Karpas-422 (cell line): ENCODE data around the gene TEX10. TPM values are rescaled to one million over a fixed set of nuclear protein-coding genes. Genes with fewer than 3 reads are reported as not detected.

Source experiments
- DNase-seq: peaks from one replicate; pipeline ENCODE4 v3.0.0-alpha.2; 2015
- H2AFZ ChIP-seq: fragments of 200-600 bp; sonication (generic); 2 replicates; pipeline ENCODE4 v1.6.1; 2014; ENCODE audit warnings: antibody characterized with exemption, low read length, mixed read lengths
- H3K27ac ChIP-seq: fragments of 200-600 bp; sonication (generic); 2 replicates; pipeline ENCODE4 v1.5.1; 2014; ENCODE audit warnings: mild to moderate bottlenecking, low read length, moderate library complexity
- H3K27me3 ChIP-seq: fragments of 200-600 bp; sonication (generic); 2 replicates; pipeline ENCODE4 v1.6.1; 2014; ENCODE audit warnings: low read length, mixed read lengths
- H3K36me3 ChIP-seq: fragments of 200-600 bp; sonication (generic); 2 replicates; pipeline ENCODE4 v1.6.1; 2014; ENCODE audit warnings: low read length, mixed read lengths; ENCODE audit not compliant: insufficient read depth
- H3K4me1 ChIP-seq: fragments of 200-600 bp; sonication (generic); 2 replicates; pipeline ENCODE4 v1.6.1; 2014; ENCODE audit warnings: mild to moderate bottlenecking, low read length, mixed read lengths
- H3K4me2 ChIP-seq: fragments of 200-600 bp; sonication (generic); 2 replicates; pipeline ENCODE4 v1.6.1; 2014; ENCODE audit warnings: low read length, low read depth, mild to moderate bottlenecking; ENCODE audit not compliant: poor library complexity, severe bottlenecking
- H3K4me3 ChIP-seq: fragments of 200-600 bp; sonication (generic); 2 replicates; pipeline ENCODE4 v1.5.1; 2014; ENCODE audit warnings: mild to moderate bottlenecking, antibody characterized with exemption, low read length, mixed read lengths
- H3K79me2 ChIP-seq: fragments of 200-600 bp; sonication (generic); 2 replicates; pipeline ENCODE4 v1.6.1; 2014; ENCODE audit warnings: mild to moderate bottlenecking, low read length, mixed read lengths
- H3K9ac ChIP-seq: fragments of 200-600 bp; sonication (generic); 2 replicates; pipeline ENCODE4 v1.6.0; 2014; ENCODE audit warnings: low read length
- H3K9me2 ChIP-seq: fragments of 200-600 bp; sonication (generic), shearing (Covaris generic); replicated peaks from 2 replicates; pipeline ENCODE4 v1.6.0; 2014; ENCODE audit warnings: mild to moderate bottlenecking, low read length, moderate library complexity; ENCODE audit not compliant: insufficient read depth
- H3K9me3 ChIP-seq: fragments of 300-700, 200-600 bp; sonication (generic); 2 replicates; pipeline ENCODE4 v1.6.1; 2014; ENCODE audit warnings: low read length, mixed read lengths
- H4K20me1 ChIP-seq: fragments of 200-600 bp; sonication (generic); 2 replicates; pipeline ENCODE4 v1.6.1; 2014; ENCODE audit warnings: mild to moderate bottlenecking, antibody characterized with exemption, low read length, low read depth; ENCODE audit not compliant: insufficient read depth
- total RNA-seq: library from RNA; depleted of rRNA; stranded (reverse); fragments of >200 nt; shearing (Covaris generic); gene quantifications from 2 replicates; pipeline ENCODE4 v1.2.3, GENCODE V29; 2014; ENCODE audit warnings: low replicate concordance; rRNA removed

Gene TEX10
- total RNA-seq, 1 experiment from 2014 or later, result 73.7 TPM

GRCh38 chr9:100281066-100281465 lies 71.7 kb downstream of the TEX10 start:
- H2AFZ ChIP-seq, result no peak overlapping the region

GRCh38 chr9:100277166-100277979 lies 75.4 kb downstream of the TEX10 start:
- Histone ChIP-seq H3K79me2 (no peaks in the 10 kb centered on the region), H3K27ac (no peak overlapping the region), H3K9me3 (no peaks in the 10 kb centered on the region), H3K4me2 (no peak overlapping the region), H3K9me2 (no peaks in the 10 kb centered on the region), H3K4me3 (no peak overlapping the region), H3K4me1 (0 out of 2 replicates have a peak, but pooled peaks cover 3% of the 10 kb centered on the region), H3K9ac (no peak overlapping the region), H3K36me3 (peaks cover 3% of the 10 kb centered on the region; the same call in 1 of the 2 replicates), H3K27me3 (no peaks in the 10 kb centered on the region), H2AFZ (no peak overlapping the region), H4K20me1 (no peaks in the 10 kb centered on the region)
- no peak for DNase-seq

More at GRCh38 chr9:100281066-100281465, 71.7 kb downstream of the TEX10 start:
- H3K27me3 ChIP-seq, result no peaks in the 10 kb centered on the region
- H3K9ac ChIP-seq, result no peak overlapping the region
- H3K36me3 ChIP-seq, result no peaks in the 10 kb centered on the region; the same call in 1 of the 2 replicates
- no peak overlapping the region for H3K27ac ChIP-seq
- H4K20me1 ChIP-seq, result no peaks in the 10 kb centered on the region
- H3K4me2 ChIP-seq, result no peak overlapping the region
- H3K9me3 ChIP-seq, result no peaks in the 10 kb centered on the region
- H3K4me3 ChIP-seq, result no peak overlapping the region
- no peaks in the 10 kb centered on the region for H3K9me2 ChIP-seq
- H3K4me1 ChIP-seq, result 0 out of 2 replicates have a peak, but pooled peaks cover 1% of the 10 kb centered on the region
- DNase-seq, result no peak
- H3K79me2 ChIP-seq, result no peaks in the 10 kb centered on the region

- DNase-seq, result no peak
- no peaks in the 10 kb centered on the region for H3K79me2 ChIP-seq
- peaks cover 4% of the 10 kb centered on the region; the same call in 1 of the 2 replicates for H3K36me3 ChIP-seq
- peaks cover 2% of the 10 kb centered on the region; the same call in 1 of the 2 replicates for H3K4me1 ChIP-seq
- no peaks in the 10 kb centered on the region for H3K9me3 ChIP-seq
- no peaks in the 10 kb centered on the region for H3K27me3 ChIP-seq
- H3K4me3 ChIP-seq, result no peak overlapping the region
- H3K9me2 ChIP-seq, result no peaks in the 10 kb centered on the region
- H3K9ac ChIP-seq, result no peak overlapping the region
- H4K20me1 ChIP-seq, result no peaks in the 10 kb centered on the region
- no peak overlapping the region for H2AFZ ChIP-seq
- H3K27ac ChIP-seq, result no peak overlapping the region
- no peak overlapping the region for H3K4me2 ChIP-seq
Observed at GRCh38 chr9:100269656-100270055, 83.1 kb downstream of the TEX10 start.

GRCh38 chr9:100268271-100268670 lies 84.5 kb downstream of the TEX10 start:
- no peak overlapping the region for H3K9ac ChIP-seq
- no peaks in the 10 kb centered on the region for H3K9me3 ChIP-seq
- H3K27me3 ChIP-seq, result no peaks in the 10 kb centered on the region
- H3K4me2 ChIP-seq, result no peak overlapping the region
- no peaks in the 10 kb centered on the region for H3K79me2 ChIP-seq
- peaks cover 4% of the 10 kb centered on the region; the same call in 1 of the 2 replicates for H3K36me3 ChIP-seq
- peaks cover 2% of the 10 kb centered on the region; the same call in 1 of the 2 replicates for H3K4me1 ChIP-seq
- H3K4me3 ChIP-seq, result no peak overlapping the region
- H4K20me1 ChIP-seq, result no peaks in the 10 kb centered on the region
- no peak overlapping the region for H2AFZ ChIP-seq
- no peak for DNase-seq
- H3K9me2 ChIP-seq, result no peaks in the 10 kb centered on the region
- H3K27ac ChIP-seq, result no peak overlapping the region

GRCh38 chr9:100267211-100267610 lies 85.5 kb downstream of the TEX10 start:
- Histone ChIP-seq H3K27me3 (no peaks in the 10 kb centered on the region), H3K9me2 (no peaks in the 10 kb centered on the region), H3K36me3 (peaks cover 4% of the 10 kb centered on the region; the same call in 1 of the 2 replicates), H3K4me1 (peaks cover 2% of the 10 kb centered on the region; the same call in 1 of the 2 replicates), H3K79me2 (no peaks in the 10 kb centered on the region), H3K4me2 (no peak overlapping the region), H2AFZ (no peak overlapping the region), H3K4me3 (no peak overlapping the region), H3K9me3 (no peaks in the 10 kb centered on the region), H3K27ac (no peak overlapping the region), H3K9ac (no peak overlapping the region), H4K20me1 (no peaks in the 10 kb centered on the region)
- DNase-seq, result no peak

Other genes starting within 250 kb of the TEX10 start
- gene MSANTD3, start 74.2 kb upstream of the TEX10 start, total RNA-seq, result 36.4 and 41.3 TPM in 2 replicates
- not detected in 2 replicates for gene TMEFF1, start 120.2 kb upstream of the TEX10 start, total RNA-seq
- 0.47 and 0.67 TPM in 2 replicates for gene CAVIN4, start 225.1 kb upstream of the TEX10 start, total RNA-seq